Measurements from ENCODE around the gene GFM1. TPM values are rescaled to one million over a fixed set of nuclear protein-coding genes. Genes with fewer than 3 reads are reported as not detected.

The GFM1 gene
- total RNA-seq, 2 experiments from 2014 or later: 57.4 to 57.8 TPM

GRCh38 chr3:158731938-158732855 lies 87.9 kb downstream of the GFM1 start, which contains the start of gene RARRES1:
RARRES1 (minus strand) TSS chr3:158732457; CDS start chr3:158732415, 42 bp downstream.
- peaks cover 8% of the 10 kb centered on the region for H3K4me1 Mint-ChIP-seq (ENCODE audit: low read depth)
- CTCF ChIA-PET: no interaction called here
- H3K27me3 Mint-ChIP-seq (ENCODE audit: low read depth): peaks cover 2% of the 10 kb centered on the region
- no peak within 1 kb of the TSS for H3K27ac Mint-ChIP-seq
- H3K36me3 Mint-ChIP-seq (ENCODE audit: low read depth): peaks cover 6% of the 10 kb centered on the region
- H3K4me3 Mint-ChIP-seq: peak within 1 kb of the TSS; percentile 50
- peak; percentile 32 for DNase-seq
- intact Hi-C loops (cut with micrococcal nuclease): no loop called here
- peaks cover 10% of the 10 kb centered on the region for H3K9me3 Mint-ChIP-seq

GRCh38 chr3:158732856-158733200 lies 88.5 kb downstream of the GFM1 start:
- Mint-ChIP-seq H3K36me3 (ENCODE audit: low read depth) (peaks cover 6% of the 10 kb centered on the region), H3K4me3 (no peak overlapping the region), H3K27ac (no peak overlapping the region), H3K27me3 (ENCODE audit: low read depth) (peaks cover 2% of the 10 kb centered on the region), H3K4me1 (ENCODE audit: low read depth) (peaks cover 5% of the 10 kb centered on the region), H3K9me3 (peaks cover 10% of the 10 kb centered on the region)
- intact Hi-C loops (cut with micrococcal nuclease): no loop called here
- CTCF ChIA-PET: no interaction called here
- no peak for DNase-seq

GRCh38 chr3:158733656-158734055 lies 89.3 kb downstream of the GFM1 start:
- CTCF ChIA-PET: no interaction called here
- intact Hi-C loops (cut with micrococcal nuclease): no loop called here
- peaks cover 10% of the 10 kb centered on the region for H3K9me3 Mint-ChIP-seq
- peaks cover 2% of the 10 kb centered on the region for H3K27me3 Mint-ChIP-seq (ENCODE audit: low read depth)
- no peak for DNase-seq
- no peak overlapping the region for H3K27ac Mint-ChIP-seq
- peaks cover 6% of the 10 kb centered on the region for H3K36me3 Mint-ChIP-seq (ENCODE audit: low read depth)
- H3K4me3 Mint-ChIP-seq: no peak overlapping the region
- peaks cover 4% of the 10 kb centered on the region for H3K4me1 Mint-ChIP-seq (ENCODE audit: low read depth)

- no peak for DNase-seq
- no peaks in the 10 kb centered on the region for H3K27me3 Mint-ChIP-seq (ENCODE audit: low read depth)
- CTCF ChIA-PET: interaction anchor here (1.3 kb wide), 1 partner anchor 18 kb away, joined by 3 read pairs; no protein-coding TSS in a partner anchor
- intact Hi-C loops (cut with micrococcal nuclease): no loop called here
- no peak overlapping the region for H3K4me3 Mint-ChIP-seq
- peaks cover 4% of the 10 kb centered on the region for H3K4me1 Mint-ChIP-seq (ENCODE audit: low read depth)
- H3K9me3 Mint-ChIP-seq: peaks cover 10% of the 10 kb centered on the region
- no peak overlapping the region for H3K27ac Mint-ChIP-seq
- peaks cover 6% of the 10 kb centered on the region for H3K36me3 Mint-ChIP-seq (ENCODE audit: low read depth)
Measured at GRCh38 chr3:158735296-158736033, 91.1 kb downstream of the GFM1 start.

- CTCF ChIA-PET: interaction anchor here (0.6 kb wide), 1 partner anchor 357 kb away, joined by 3 read pairs; no protein-coding TSS in a partner anchor
- no peak for DNase-seq
- Mint-ChIP-seq H3K4me1 (ENCODE audit: low read depth) (peaks cover 8% of the 10 kb centered on the region), H3K4me3 (no peak overlapping the region), H3K27ac (no peak overlapping the region), H3K36me3 (ENCODE audit: low read depth) (peaks cover 9% of the 10 kb centered on the region), H3K27me3 (ENCODE audit: low read depth) (no peaks in the 10 kb centered on the region), H3K9me3 (peaks cover 10% of the 10 kb centered on the region)
- intact Hi-C loops (cut with micrococcal nuclease): no loop called here
Measured at GRCh38 chr3:158737410-158737809, 93.1 kb downstream of the GFM1 start.

GRCh38 chr3:158737976-158738615 lies 93.8 kb downstream of the GFM1 start:
- Mint-ChIP-seq H3K9me3 (peaks cover 10% of the 10 kb centered on the region), H3K36me3 (ENCODE audit: low read depth) (peaks cover 9% of the 10 kb centered on the region), H3K4me1 (ENCODE audit: low read depth) (peaks cover 9% of the 10 kb centered on the region), H3K4me3 (no peak overlapping the region), H3K27ac (no peak overlapping the region), H3K27me3 (ENCODE audit: low read depth) (no peaks in the 10 kb centered on the region)
- CTCF ChIA-PET: interaction anchor here (0.6 kb wide), 1 partner anchor 358 kb away, joined by 3 read pairs; no protein-coding TSS in a partner anchor
- no peak for DNase-seq
- intact Hi-C loops (cut with micrococcal nuclease): no loop called here

- no peak for DNase-seq
- CTCF ChIA-PET: no interaction called here
- H3K36me3 Mint-ChIP-seq (ENCODE audit: low read depth): peaks cover 9% of the 10 kb centered on the region
- peaks cover 9% of the 10 kb centered on the region for H3K4me1 Mint-ChIP-seq (ENCODE audit: low read depth)
- intact Hi-C loops (cut with micrococcal nuclease): no loop called here
- no peak overlapping the region for H3K4me3 Mint-ChIP-seq
- peaks cover 10% of the 10 kb centered on the region for H3K9me3 Mint-ChIP-seq
- no peak overlapping the region for H3K27ac Mint-ChIP-seq
- H3K27me3 Mint-ChIP-seq (ENCODE audit: low read depth): no peaks in the 10 kb centered on the region
Measured at GRCh38 chr3:158738653-158739052, 94.3 kb downstream of the GFM1 start.

GRCh38 chr3:158739078-158739477 lies 94.8 kb downstream of the GFM1 start:
- no peak for DNase-seq
- intact Hi-C loops (cut with micrococcal nuclease): no loop called here
- Mint-ChIP-seq H3K4me1 (ENCODE audit: low read depth) (peaks cover 9% of the 10 kb centered on the region), H3K9me3 (peaks cover 10% of the 10 kb centered on the region), H3K27ac (no peak overlapping the region), H3K4me3 (no peak overlapping the region), H3K36me3 (ENCODE audit: low read depth) (peaks cover 8% of the 10 kb centered on the region), H3K27me3 (ENCODE audit: low read depth) (no peaks in the 10 kb centered on the region)
- CTCF ChIA-PET: interaction anchor here (1.1 kb wide), 1 partner anchor 10 kb away, joined by 3 read pairs; no protein-coding TSS in a partner anchor

- no peaks in the 10 kb centered on the region for H3K27me3 Mint-ChIP-seq (ENCODE audit: low read depth)
- peaks cover 9% of the 10 kb centered on the region for H3K9me3 Mint-ChIP-seq
- H3K4me3 Mint-ChIP-seq: no peak overlapping the region
- no peak overlapping the region for H3K27ac Mint-ChIP-seq
- CTCF ChIA-PET: interaction anchor here (1.1 kb wide), 1 partner anchor 11 kb away, joined by 3 read pairs; no protein-coding TSS in a partner anchor
- intact Hi-C loops (cut with micrococcal nuclease): no loop called here
- DNase-seq: no peak
- peaks cover 8% of the 10 kb centered on the region for H3K36me3 Mint-ChIP-seq (ENCODE audit: low read depth)
- peaks cover 9% of the 10 kb centered on the region for H3K4me1 Mint-ChIP-seq (ENCODE audit: low read depth)
Measured at GRCh38 chr3:158739661-158740060, 95.3 kb downstream of the GFM1 start.

Other genes with a start within 250 kb of the GFM1 start
- gene MLF1, start 73.3 kb upstream of the GFM1 start, total RNA-seq: 1 to 10 TPM; 1.2 to 1.6 TPM
- 1 to 10 TPM; 3.7 to 4.0 TPM for gene LXN, start 28.1 kb downstream of the GFM1 start, total RNA-seq
- gene RARRES1, start 87.9 kb downstream of the GFM1 start, total RNA-seq: not detected
- gene MFSD1, start 157.5 kb downstream of the GFM1 start, total RNA-seq: 1 to 10 TPM; 4.8 to 5.7 TPM